ENCODE data around the gene SPSB2. TPM values are rescaled to one million over a fixed set of nuclear protein-coding genes. Genes with fewer than 3 reads are reported as not detected.

Gene SPSB2
- total RNA-seq, 1 experiment from 2014 or later, result 6.4 TPM

- in situ Hi-C loops (cut with HindIII; ENCODE audit: low pct_unique_long_range_greater_than_20kb, low sequenced_read_pairs), result no loop called here
- no peak for DNase-seq (ENCODE audit: low read depth, low spot score)
Measured at GRCh38 chr12:6843118-6843902, 29.8 kb downstream of the SPSB2 start.

- in situ Hi-C loops (cut with HindIII; ENCODE audit: low pct_unique_long_range_greater_than_20kb, low sequenced_read_pairs), result no loop called here
- no peak for DNase-seq (ENCODE audit: low read depth, low spot score)
Measured at GRCh38 chr12:6842075-6842474, 31.0 kb downstream of the SPSB2 start.

DNA sequence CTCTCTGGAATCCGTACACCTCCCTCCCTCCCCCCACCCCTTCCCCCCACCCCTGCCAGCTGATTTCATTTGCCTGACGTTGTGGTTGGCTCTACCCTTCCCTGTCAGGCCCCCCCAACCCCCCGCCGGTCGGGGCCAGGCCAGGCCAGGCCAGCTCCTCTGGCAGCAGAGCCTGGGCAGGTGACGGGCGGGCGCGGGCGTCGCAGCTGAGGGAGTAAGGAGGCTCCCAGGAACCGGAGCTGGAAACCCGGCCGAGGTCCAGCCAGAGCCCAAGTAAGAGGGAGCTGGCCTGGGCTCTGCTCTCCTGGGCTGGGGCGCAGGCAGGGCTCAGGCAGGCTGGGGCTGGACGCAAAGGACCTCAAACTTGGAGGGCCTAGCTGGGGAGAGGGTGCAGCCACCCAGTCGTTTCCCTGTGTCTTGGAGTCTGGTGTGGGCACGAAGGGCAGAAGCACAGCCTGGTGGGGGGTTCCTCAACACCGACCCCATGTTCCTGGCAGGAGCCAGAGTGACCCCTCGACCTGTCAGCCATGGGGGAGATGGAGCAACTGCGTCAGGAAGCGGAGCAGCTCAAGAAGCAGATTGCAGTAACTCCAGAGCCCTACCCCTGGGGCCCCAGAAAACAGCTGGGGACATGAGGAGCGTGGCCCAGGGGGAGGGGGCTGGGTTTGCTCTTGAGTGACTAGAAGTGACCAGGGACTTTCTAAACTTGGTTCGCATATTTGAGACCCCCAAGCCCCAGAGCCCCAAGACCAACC, 32.2 kb downstream of the SPSB2 start, which contains the start of gene GNB3:
TSS of gene GNB3 (plus strand) at position 165 of the 755 bp plus-strand sequence. CDS start at position 528, 363 bp downstream.
- no peak for DNase-seq (ENCODE audit: low read depth, low spot score)
- in situ Hi-C loops (cut with HindIII; ENCODE audit: low pct_unique_long_range_greater_than_20kb, low sequenced_read_pairs), result no loop called here

- DNase-seq (ENCODE audit: low read depth, low spot score), result no peak
- in situ Hi-C loops (cut with HindIII; ENCODE audit: low pct_unique_long_range_greater_than_20kb, low sequenced_read_pairs), result no loop called here
Measured at GRCh38 chr12:6840330-6840729, 32.8 kb downstream of the SPSB2 start.

- in situ Hi-C loops (cut with HindIII; ENCODE audit: low pct_unique_long_range_greater_than_20kb, low sequenced_read_pairs), result no loop called here
- no peak for DNase-seq (ENCODE audit: low read depth, low spot score)
Measured at GRCh38 chr12:6839482-6840201, 33.5 kb downstream of the SPSB2 start.

DNA sequence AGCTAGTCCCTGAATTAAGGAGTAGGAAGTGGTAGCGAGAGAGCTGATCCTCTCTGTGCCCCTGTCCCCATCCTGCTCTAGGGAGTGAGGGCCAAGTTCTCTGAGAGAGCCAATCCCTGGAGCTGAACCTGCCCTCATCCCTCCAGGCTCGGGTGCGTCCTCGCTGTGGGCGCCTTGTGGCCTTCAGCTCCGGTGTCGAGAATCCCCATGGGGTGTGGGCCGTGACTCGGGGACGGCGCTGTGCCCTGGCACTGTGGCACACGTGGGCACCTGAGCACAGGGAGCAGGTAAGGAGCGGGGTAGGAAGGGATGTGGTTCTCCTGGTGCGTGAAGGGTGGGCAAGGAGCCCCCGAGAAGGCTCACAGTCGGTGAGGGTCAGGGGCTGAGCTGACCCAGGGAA, 34.2 kb downstream of the SPSB2 start:
- DNase-seq (ENCODE audit: low read depth, low spot score), result no peak
- in situ Hi-C loops (cut with HindIII; ENCODE audit: low pct_unique_long_range_greater_than_20kb, low sequenced_read_pairs), result no loop called here

- in situ Hi-C loops (cut with HindIII; ENCODE audit: low pct_unique_long_range_greater_than_20kb, low sequenced_read_pairs), result no loop called here
- no peak for DNase-seq (ENCODE audit: low read depth, low spot score)
Measured at GRCh38 chr12:6837370-6838060, 35.6 kb downstream of the SPSB2 start.

GRCh38 chr12:6836851-6837250, 36.3 kb downstream of the SPSB2 start:
- DNase-seq (ENCODE audit: low read depth, low spot score), result no peak
- in situ Hi-C loops (cut with HindIII; ENCODE audit: low pct_unique_long_range_greater_than_20kb, low sequenced_read_pairs), result no loop called here

- no peak for DNase-seq (ENCODE audit: low read depth, low spot score)
- in situ Hi-C loops (cut with HindIII; ENCODE audit: low pct_unique_long_range_greater_than_20kb, low sequenced_read_pairs), result no loop called here
Measured at GRCh38 chr12:6834873-6835272, 38.2 kb downstream of the SPSB2 start.

DNA sequence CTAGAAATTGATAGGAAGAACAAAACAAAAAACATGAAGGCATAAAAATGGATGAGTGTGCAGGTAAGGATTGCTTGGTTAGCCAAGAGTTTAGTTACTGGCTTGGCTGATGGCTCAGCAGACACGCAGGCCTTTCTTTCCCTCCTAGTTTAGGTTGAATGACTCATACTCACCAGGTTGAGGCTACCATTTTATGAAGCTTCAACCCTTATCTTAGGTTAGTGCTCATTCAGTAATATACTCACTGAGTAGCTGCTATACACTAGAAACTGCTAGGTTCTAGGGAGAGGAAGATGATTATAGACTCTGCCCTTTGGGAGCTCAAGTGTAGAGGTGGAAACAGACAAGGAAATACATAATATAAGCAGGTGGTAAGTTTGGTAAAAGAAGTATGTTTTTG, 38.8 kb downstream of the SPSB2 start:
- in situ Hi-C loops (cut with HindIII; ENCODE audit: low pct_unique_long_range_greater_than_20kb, low sequenced_read_pairs), result no loop called here
- no peak for DNase-seq (ENCODE audit: low read depth, low spot score)

GRCh38 chr12:6833189-6833890, 39.8 kb downstream of the SPSB2 start:
- in situ Hi-C loops (cut with HindIII; ENCODE audit: low pct_unique_long_range_greater_than_20kb, low sequenced_read_pairs), result no loop called here
- no peak for DNase-seq (ENCODE audit: low read depth, low spot score)

GRCh38 chr12:6832125-6832524, 41.0 kb downstream of the SPSB2 start:
- DNase-seq (ENCODE audit: low read depth, low spot score), result no peak
- in situ Hi-C loops (cut with HindIII; ENCODE audit: low pct_unique_long_range_greater_than_20kb, low sequenced_read_pairs), result no loop called here

DNA sequence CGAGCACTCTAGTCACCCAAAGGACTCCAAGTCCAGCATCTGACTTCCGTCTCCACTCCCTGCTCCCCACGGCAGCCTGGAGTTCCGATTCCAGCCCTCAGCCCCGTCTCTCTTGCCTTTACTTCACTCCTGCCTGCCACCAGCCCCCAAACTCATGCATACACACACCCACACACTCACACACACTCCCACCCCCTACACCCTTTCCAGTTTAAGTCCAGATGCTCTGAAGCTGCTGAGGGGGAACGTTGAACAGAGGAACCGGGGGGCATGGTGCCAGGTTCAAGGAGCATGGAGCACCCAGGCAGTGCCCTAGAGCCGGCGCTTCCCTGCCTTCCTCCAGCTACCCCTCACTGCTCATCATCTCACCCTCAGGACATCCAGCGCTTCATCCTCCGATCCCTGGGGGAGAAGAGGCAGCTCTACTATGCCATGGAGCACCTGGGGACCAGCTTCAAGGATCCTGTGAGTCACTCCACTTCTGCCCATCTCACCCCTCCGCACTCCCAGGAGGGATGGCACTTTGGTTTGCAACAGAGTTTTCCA, 41.6 kb downstream of the SPSB2 start:
- in situ Hi-C loops (cut with HindIII; ENCODE audit: low pct_unique_long_range_greater_than_20kb, low sequenced_read_pairs), result no loop called here
- no peak for DNase-seq (ENCODE audit: low read depth, low spot score)

DNA sequence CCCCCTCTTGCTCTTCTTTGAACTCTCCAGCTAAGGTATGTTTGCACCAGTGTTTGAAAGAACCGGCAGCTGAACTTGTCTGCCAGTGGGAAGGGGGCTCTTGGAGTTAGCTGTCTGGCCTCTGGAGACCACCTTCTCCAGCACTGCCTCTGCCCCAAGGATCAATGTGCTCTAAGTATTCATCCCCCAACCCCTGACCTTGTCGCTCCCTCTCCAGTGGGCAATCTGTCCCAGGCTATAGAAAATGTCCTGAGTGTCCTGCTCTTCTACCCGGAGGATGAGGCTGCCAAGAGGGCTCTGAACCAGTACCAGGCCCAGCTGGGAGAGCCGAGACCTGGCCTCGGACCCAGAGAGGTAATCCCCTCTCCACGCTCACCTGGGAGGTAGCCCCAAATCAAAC, 42.1 kb downstream of the SPSB2 start:
- in situ Hi-C loops (cut with HindIII; ENCODE audit: low pct_unique_long_range_greater_than_20kb, low sequenced_read_pairs), result no loop called here
- DNase-seq (ENCODE audit: low read depth, low spot score), result no peak

- in situ Hi-C loops (cut with HindIII; ENCODE audit: low pct_unique_long_range_greater_than_20kb, low sequenced_read_pairs), result no loop called here
Measured at GRCh38 chr12:6830286-6830890, 42.7 kb downstream of the SPSB2 start.

GRCh38 chr12:6829536-6830220, 43.4 kb downstream of the SPSB2 start:
- no peak for DNase-seq (ENCODE audit: low read depth, low spot score)
- in situ Hi-C loops (cut with HindIII; ENCODE audit: low pct_unique_long_range_greater_than_20kb, low sequenced_read_pairs), result no loop called here

More at GRCh38 chr12:6830286-6830890, 42.7 kb downstream of the SPSB2 start:
- no peak for DNase-seq (ENCODE audit: low read depth, low spot score)

Data from SK-MEL-5 (cell line).